ENCODE results near the gene CSNK1G2. TPM values are rescaled to one million over a fixed set of nuclear protein-coding genes. Genes with fewer than 3 reads are reported as not detected.

Gene CSNK1G2
- total and polyA plus RNA-seq, 2 donors (not counting 1 experiment from before 2014, with no cell fraction given): 154 to 288 TPM

GRCh38 chr19:1955171-1956121 lies 14.5 kb downstream of the CSNK1G2 start:
- Mint-ChIP-seq H3K27ac (no peak overlapping the region), H3K4me1 (peaks cover 20% of the 10 kb centered on the region), H3K9me3 (ENCODE audit: insufficient read depth) (no peaks in the 10 kb centered on the region), H3K4me3 (no peak overlapping the region), H3K27me3 (no peaks in the 10 kb centered on the region)
- H3K9ac ChIP-seq (ENCODE audit: low read length): no peak overlapping the region
- H4K20me1 ChIP-seq (ENCODE audit: control insufficient read depth, insufficient read depth, low read length, poor library complexity, severe bottlenecking): peaks cover 95% of the 10 kb centered on the region
- no peak overlapping the region for H3K4me2 ChIP-seq (replicated peaks; ENCODE audit: low read depth, low read length, poor library complexity, severe bottlenecking)
- no peak overlapping the region for H3K27ac ChIP-seq (ENCODE audit: low read length in 2 of 2)
- H3K9me3 ChIP-seq (ENCODE audit: control extremely low read depth in 1 of 3, control insufficient read depth in 2 of 3, insufficient read depth in 1 of 3, low read length in 2 of 3): no peaks in the 10 kb centered on the region
- CTCF ChIA-PET: no interaction called here
- WGBS (ENCODE audit: insufficient coverage): 91% methylated on average over 49 of the region's 51 CpGs
- intact Hi-C loops (cut with micrococcal nuclease): no loop called here
- no peaks in the 10 kb centered on the region for H3K27me3 ChIP-seq (replicated peaks in 1 of 4; ENCODE audit: control extremely low read depth in 1 of 4, control insufficient read depth in 3 of 4, insufficient read depth in 4 of 4, low read length in 3 of 4)
- H2AFZ ChIP-seq (ENCODE audit: insufficient read depth, low read depth, low read length, poor library complexity, severe bottlenecking): no peak overlapping the region
- H3K4me3 ChIP-seq (ENCODE audit: control extremely low read depth in 1 of 5, extremely low read depth in 1 of 5, insufficient read depth in 1 of 5, low read depth in 2 of 5, low read length in 4 of 5): no peak overlapping the region
- POLR2A ChIA-PET: no interaction called here
- H3K79me2 ChIP-seq (ENCODE audit: control insufficient read depth, insufficient read depth, low read length): peaks cover 97% of the 10 kb centered on the region
- no peaks in the 10 kb centered on the region for H3K4me1 ChIP-seq (ENCODE audit: control insufficient read depth in 2 of 2, insufficient read depth in 2 of 2, low read length in 2 of 2)
- ATAC-seq (ENCODE audit: low read depth) (no peak), DNase-seq (no peak)
- H3K36me3 ChIP-seq (replicated peaks in 1 of 2; ENCODE audit: control extremely low read depth in 1 of 2, control insufficient read depth in 1 of 2, extremely low read depth in 1 of 2, insufficient read depth in 2 of 2, low read length in 1 of 2): peaks cover 1 to 33% of the 10 kb centered on the region in 2 experiments
- TF ChIP-seq CTCF (IDR thresholded peaks at IDR 0.05) (no peak), EZH2 (IDR thresholded peaks at IDR 0.05; ENCODE audit: borderline replicate concordance, insufficient read depth, low read depth, low read length, poor library complexity, severe bottlenecking) (no peak)

DNA sequence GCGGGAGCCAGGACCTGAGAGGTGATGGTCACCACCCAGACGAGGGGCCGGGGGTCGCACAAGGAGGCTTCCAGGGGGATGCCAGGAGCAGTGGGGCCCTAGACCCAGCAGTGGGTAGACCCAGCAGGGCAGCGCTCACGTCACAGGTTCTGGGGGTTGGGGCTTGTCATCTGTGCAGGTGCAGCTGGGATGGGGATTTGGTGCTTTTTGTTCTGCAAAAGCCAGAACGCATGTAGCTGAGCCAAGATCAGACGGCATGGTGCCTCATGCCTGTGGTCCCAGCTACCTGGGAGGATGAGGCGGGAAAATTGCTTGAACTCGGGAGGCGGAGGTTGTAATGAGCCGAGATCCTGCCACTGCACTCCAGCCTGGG lies 15.1 kb downstream of the CSNK1G2 start:
- Mint-ChIP-seq H3K9me3 (ENCODE audit: insufficient read depth) (no peaks in the 10 kb centered on the region), H3K27me3 (no peaks in the 10 kb centered on the region), H3K4me3 (no peak overlapping the region), H3K27ac (no peak overlapping the region), H3K4me1 (peaks cover 20% of the 10 kb centered on the region)
- Histone ChIP-seq H3K36me3 (replicated peaks in 1 of 2; ENCODE audit: control extremely low read depth in 1 of 2, control insufficient read depth in 1 of 2, extremely low read depth in 1 of 2, insufficient read depth in 2 of 2, low read length in 1 of 2) (peaks cover 1 to 36% of the 10 kb centered on the region in 2 experiments), H3K9me3 (ENCODE audit: control extremely low read depth in 1 of 3, control insufficient read depth in 2 of 3, insufficient read depth in 1 of 3, low read length in 2 of 3) (peaks cover 0 to 2% (median 0%) of the 10 kb centered on the region in 3 donors), H3K9ac (ENCODE audit: low read length) (no peak overlapping the region), H3K27ac (ENCODE audit: low read length in 2 of 2) (no peak overlapping the region), H3K4me2 (replicated peaks; ENCODE audit: low read depth, low read length, poor library complexity, severe bottlenecking) (no peak overlapping the region), H2AFZ (ENCODE audit: insufficient read depth, low read depth, low read length, poor library complexity, severe bottlenecking) (no peak overlapping the region), H3K79me2 (ENCODE audit: control insufficient read depth, insufficient read depth, low read length) (peaks cover 97% of the 10 kb centered on the region), H3K27me3 (replicated peaks in 1 of 4; ENCODE audit: control extremely low read depth in 1 of 4, control insufficient read depth in 3 of 4, insufficient read depth in 4 of 4, low read length in 3 of 4) (no peaks in the 10 kb centered on the region), H4K20me1 (ENCODE audit: control insufficient read depth, insufficient read depth, low read length, poor library complexity, severe bottlenecking) (peaks cover 95% of the 10 kb centered on the region), H3K4me1 (ENCODE audit: control insufficient read depth in 2 of 2, insufficient read depth in 2 of 2, low read length in 2 of 2) (peaks cover 0 to 4% of the 10 kb centered on the region in 2 donors), H3K4me3 (ENCODE audit: control extremely low read depth in 1 of 5, extremely low read depth in 1 of 5, insufficient read depth in 1 of 5, low read depth in 2 of 5, low read length in 4 of 5) (no peak overlapping the region)
- CTCF ChIA-PET: no interaction called here
- DNase-seq (no peak), ATAC-seq (ENCODE audit: low read depth) (no peak)
- intact Hi-C loops (cut with micrococcal nuclease): no loop called here
- TF ChIP-seq CTCF (IDR thresholded peaks at IDR 0.05): no peak
- TF ChIP-seq EZH2 (IDR thresholded peaks at IDR 0.05; ENCODE audit: borderline replicate concordance, insufficient read depth, low read depth, low read length, poor library complexity, severe bottlenecking): no peak
- POLR2A ChIA-PET: no interaction called here
- WGBS (ENCODE audit: insufficient coverage): 95% methylated on average over 12 of the region's 12 CpGs
